ENCODE data around the gene ZKSCAN7.

DNA sequence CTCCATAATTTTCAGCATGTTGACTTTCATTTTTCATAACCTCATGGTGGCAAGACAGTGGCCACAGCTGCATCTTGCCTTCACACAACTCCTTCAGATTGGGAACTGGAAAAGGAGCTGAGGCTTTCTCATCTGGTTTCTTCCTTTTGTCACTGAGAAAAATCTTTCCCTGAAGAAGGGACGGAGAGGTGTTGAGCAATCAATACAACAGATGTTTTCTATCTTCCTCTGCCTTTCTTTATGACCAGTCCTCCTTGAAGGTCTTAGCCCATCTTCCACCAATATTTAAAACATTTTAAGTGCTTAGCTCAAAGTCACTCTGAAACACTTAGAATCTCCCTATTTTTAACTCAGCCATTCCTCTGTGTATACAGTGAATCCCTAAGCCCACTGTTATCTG lies 41.6 kb downstream of the ZKSCAN7 start:
- TF ChIP-seq JUND (IDR thresholded peaks at IDR 0.05) (no peak), EP300 (IDR thresholded peaks at IDR 0.05; ENCODE audit: borderline replicate concordance in 1 of 2, low read depth in 1 of 2, low read length in 1 of 2) (no peak), RCOR1 (IDR thresholded peaks at IDR 0.05; ENCODE audit: low read length) (no peak), GATA2 (CRISPR knock-in tag; IDR thresholded peaks at IDR 0.05) (no peak), SIN3A (IDR thresholded peaks at IDR 0.05; ENCODE audit: borderline replicate concordance, low read depth, low read length) (no peak), POLR2AphosphoS5 (IDR thresholded peaks at IDR 0.05; ENCODE audit: low read depth, low read length) (no peak), TAF1 (IDR thresholded peaks at IDR 0.05; ENCODE audit: borderline replicate concordance, low read depth, low read length) (no peak)
- TF ChIP-seq, protein P1, sequence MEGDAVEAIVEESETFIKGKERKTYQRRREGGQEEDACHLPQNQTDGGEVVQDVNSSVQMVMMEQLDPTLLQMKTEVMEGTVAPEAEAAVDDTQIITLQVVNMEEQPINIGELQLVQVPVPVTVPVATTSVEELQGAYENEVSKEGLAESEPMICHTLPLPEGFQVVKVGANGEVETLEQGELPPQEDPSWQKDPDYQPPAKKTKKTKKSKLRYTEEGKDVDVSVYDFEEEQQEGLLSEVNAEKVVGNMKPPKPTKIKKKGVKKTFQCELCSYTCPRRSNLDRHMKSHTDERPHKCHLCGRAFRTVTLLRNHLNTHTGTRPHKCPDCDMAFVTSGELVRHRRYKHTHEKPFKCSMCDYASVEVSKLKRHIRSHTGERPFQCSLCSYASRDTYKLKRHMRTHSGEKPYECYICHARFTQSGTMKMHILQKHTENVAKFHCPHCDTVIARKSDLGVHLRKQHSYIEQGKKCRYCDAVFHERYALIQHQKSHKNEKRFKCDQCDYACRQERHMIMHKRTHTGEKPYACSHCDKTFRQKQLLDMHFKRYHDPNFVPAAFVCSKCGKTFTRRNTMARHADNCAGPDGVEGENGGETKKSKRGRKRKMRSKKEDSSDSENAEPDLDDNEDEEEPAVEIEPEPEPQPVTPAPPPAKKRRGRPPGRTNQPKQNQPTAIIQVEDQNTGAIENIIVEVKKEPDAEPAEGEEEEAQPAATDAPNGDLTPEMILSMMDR (IDR thresholded peaks at IDR 0.05): no peak
- TF ChIP-seq, protein P2, sequence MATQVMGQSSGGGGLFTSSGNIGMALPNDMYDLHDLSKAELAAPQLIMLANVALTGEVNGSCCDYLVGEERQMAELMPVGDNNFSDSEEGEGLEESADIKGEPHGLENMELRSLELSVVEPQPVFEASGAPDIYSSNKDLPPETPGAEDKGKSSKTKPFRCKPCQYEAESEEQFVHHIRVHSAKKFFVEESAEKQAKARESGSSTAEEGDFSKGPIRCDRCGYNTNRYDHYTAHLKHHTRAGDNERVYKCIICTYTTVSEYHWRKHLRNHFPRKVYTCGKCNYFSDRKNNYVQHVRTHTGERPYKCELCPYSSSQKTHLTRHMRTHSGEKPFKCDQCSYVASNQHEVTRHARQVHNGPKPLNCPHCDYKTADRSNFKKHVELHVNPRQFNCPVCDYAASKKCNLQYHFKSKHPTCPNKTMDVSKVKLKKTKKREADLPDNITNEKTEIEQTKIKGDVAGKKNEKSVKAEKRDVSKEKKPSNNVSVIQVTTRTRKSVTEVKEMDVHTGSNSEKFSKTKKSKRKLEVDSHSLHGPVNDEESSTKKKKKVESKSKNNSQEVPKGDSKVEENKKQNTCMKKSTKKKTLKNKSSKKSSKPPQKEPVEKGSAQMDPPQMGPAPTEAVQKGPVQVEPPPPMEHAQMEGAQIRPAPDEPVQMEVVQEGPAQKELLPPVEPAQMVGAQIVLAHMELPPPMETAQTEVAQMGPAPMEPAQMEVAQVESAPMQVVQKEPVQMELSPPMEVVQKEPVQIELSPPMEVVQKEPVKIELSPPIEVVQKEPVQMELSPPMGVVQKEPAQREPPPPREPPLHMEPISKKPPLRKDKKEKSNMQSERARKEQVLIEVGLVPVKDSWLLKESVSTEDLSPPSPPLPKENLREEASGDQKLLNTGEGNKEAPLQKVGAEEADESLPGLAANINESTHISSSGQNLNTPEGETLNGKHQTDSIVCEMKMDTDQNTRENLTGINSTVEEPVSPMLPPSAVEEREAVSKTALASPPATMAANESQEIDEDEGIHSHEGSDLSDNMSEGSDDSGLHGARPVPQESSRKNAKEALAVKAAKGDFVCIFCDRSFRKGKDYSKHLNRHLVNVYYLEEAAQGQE (IDR thresholded peaks at IDR 0.05; ENCODE audit: low read depth, low read length): no peak

Measured in SK-N-SH (cell line).